RWPE1 (cell line): Measurements from ENCODE around the gene EED.

ENCODE experiments used
- CTCF ChIA-PET: fragments of 350-600 bp; sonication (Branson Sonifier 250); formaldehyde crosslinking; extraction: SDS; loops from one replicate; lab custom pipeline; 2021; lab: Yijun Ruan, JAX
- POLR2A ChIA-PET: fragments of 400-600 bp; formaldehyde crosslinking; extraction: SDS; loops from one replicate; lab custom pipeline; 2020; ENCODE audit warnings: antibody characterized with exemption; ENCODE audit not compliant: low non-redundant PET; lab: Yijun Ruan, JAX
- DNase-seq: peaks from one replicate; pipeline ENCODE4 v3.0.0; 2012; ENCODE audit warnings: low spot score
- H3K27ac ChIP-seq: fragments of 450-650 bp; 2 replicates; pipeline ENCODE4 v1.5.1; 2017
- CTCF ChIP-seq: fragments of 450-650 bp; conservative IDR thresholded peaks from 2 replicates; pipeline ENCODE4 v1.5.1; 2017; ENCODE audit warnings: low read depth, mild to moderate bottlenecking

The EED gene

GRCh38 chr11:86199354-86199753, 45.2 kb upstream of the EED start:
- no peak for DNase-seq
- TF ChIP-seq CTCF = no peak
- ChIA-PET POLR2A (no interaction called here), CTCF (no interaction called here)
- no peak overlapping the region for H3K27ac ChIP-seq

GRCh38 chr11:86201371-86201884, 43.1 kb upstream of the EED start:
- no peak overlapping the region for H3K27ac ChIP-seq
- ChIA-PET POLR2A (no interaction called here), CTCF (no interaction called here)
- no peak for TF ChIP-seq CTCF
- DNase-seq = no peak

- ChIA-PET CTCF (no interaction called here), POLR2A (no interaction called here)
- DNase-seq = no peak
- TF ChIP-seq CTCF = no peak
- no peak overlapping the region for H3K27ac ChIP-seq
Measured at GRCh38 chr11:86202013-86202336, 42.6 kb upstream of the EED start.

- DNase-seq = no peak
- no peak overlapping the region for H3K27ac ChIP-seq
- ChIA-PET POLR2A (no interaction called here), CTCF (interaction anchor here (1.2 kb wide), 1 partner anchor 11 kb away, joined by 4 read pairs; no protein-coding TSS in a partner anchor)
- TF ChIP-seq CTCF = no peak
Measured at GRCh38 chr11:86204356-86204755, 40.2 kb upstream of the EED start.

- CTCF ChIA-PET = interaction anchor here (0.7 kb wide), 1 partner anchor 13 kb away, joined by 3 read pairs; no protein-coding TSS in a partner anchor
Measured at GRCh38 chr11:86205421-86206336, 38.9 kb upstream of the EED start.

GRCh38 chr11:86206337-86206695, 38.2 kb upstream of the EED start:
- no peak for TF ChIP-seq CTCF
- POLR2A ChIA-PET = no interaction called here
- no peak overlapping the region for H3K27ac ChIP-seq
- no peak for DNase-seq
- CTCF ChIA-PET = interaction anchor here (0.7 kb wide), 1 partner anchor 14 kb away, joined by 3 read pairs; no protein-coding TSS in a partner anchor

More at GRCh38 chr11:86205421-86206336, 38.9 kb upstream of the EED start:
- no peak for TF ChIP-seq CTCF
- DNase-seq = no peak
- H3K27ac ChIP-seq = no peak overlapping the region
- POLR2A ChIA-PET = no interaction called here
